Glomerular visceral epithelial cell (primary cell): ENCODE measurements around the gene IL12RB2.
"Not testable (repeated sequence)": the region's sequence is repeated elsewhere in the genome, so short reads cannot be mapped to it uniquely, and the experiment has no call there.

Experiments used
- DNase-seq: peaks from one replicate; pipeline ENCODE4 v3.0.0-alpha.2; 2016; ENCODE audit errors: extremely low spot score

The IL12RB2 gene

DNA sequence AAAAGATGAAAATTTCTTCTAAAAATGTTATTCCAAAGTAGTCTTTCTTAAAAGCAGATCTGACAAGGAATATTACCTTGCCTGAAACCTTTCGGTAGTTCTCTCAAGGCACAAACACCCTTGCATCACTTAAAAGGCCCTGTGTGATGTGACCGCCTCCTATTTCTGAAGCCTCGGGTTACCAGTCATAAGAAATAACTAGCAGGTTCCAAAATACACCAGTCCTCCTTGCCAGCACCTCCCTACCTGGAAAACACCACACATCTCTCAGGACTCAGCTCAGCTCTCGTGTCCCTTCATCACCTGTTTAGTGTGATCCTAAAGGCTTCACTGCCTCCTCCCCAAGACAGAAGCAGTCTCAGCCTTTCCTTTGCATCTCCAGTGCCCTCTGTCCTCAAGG is 86.9 kb downstream of the IL12RB2 start:
- no peak for DNase-seq

DNA sequence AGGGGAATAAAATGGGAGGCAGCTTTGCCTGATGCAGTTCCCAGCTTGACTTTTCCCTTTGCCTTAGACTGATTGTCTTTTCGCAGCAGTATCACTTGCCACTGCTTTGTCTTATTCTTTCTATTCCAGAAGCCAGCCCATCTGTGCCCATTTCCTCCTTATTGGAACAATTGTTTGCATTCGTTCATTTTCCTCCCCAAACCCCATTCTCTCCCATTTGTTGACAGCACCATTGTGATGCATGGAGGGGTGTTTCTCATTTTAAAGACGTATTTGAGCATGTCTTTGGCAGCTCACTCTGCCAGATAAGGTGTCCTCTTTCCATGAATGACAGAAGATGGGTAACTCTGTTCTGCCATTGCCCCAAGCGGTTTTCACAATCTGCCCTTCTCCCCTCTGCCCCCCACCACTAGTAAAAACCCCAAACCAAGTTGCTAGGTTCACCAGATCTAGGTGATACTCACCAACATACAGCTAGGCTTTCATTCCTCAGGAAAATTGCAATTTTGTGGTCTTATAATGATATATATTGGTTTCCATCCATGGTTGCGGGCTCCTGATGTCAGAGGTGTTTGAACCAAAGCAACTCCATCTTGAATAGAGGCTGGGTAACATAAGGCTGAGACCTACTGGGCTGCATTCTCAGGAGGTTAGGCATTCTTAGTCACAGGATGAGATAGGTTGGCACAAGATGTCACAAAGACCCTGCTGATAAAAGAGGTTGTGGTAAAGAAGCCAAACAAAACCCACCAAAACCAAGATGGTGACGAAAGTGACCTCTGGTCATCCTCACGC is 91.7 kb downstream of the IL12RB2 start:
- no peak for DNase-seq

GRCh38 chr1:67400029-67400786 is 92.5 kb downstream of the IL12RB2 start:
- DNase-seq = peak; percentile 58

DNA sequence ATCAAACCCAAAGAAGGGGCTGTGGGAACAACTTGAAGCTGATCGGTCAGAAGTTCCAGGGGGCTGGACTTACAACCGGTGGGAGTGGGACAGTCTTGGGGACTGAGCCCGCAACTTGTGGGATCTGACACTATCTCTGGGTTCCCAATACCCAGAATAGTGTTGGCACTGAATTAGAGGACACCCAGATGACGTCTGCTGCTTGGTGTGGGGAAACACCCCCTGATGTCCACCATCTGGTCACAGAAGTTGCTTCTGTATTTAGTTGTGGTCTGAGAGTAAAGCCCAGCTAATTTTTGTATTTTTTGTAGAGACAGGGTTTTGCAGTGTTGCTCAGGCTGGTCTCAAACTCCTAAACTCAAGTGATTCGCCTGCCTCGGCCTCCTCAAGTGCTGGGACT is 93.8 kb downstream of the IL12RB2 start:
- no peak for DNase-seq

DNA sequence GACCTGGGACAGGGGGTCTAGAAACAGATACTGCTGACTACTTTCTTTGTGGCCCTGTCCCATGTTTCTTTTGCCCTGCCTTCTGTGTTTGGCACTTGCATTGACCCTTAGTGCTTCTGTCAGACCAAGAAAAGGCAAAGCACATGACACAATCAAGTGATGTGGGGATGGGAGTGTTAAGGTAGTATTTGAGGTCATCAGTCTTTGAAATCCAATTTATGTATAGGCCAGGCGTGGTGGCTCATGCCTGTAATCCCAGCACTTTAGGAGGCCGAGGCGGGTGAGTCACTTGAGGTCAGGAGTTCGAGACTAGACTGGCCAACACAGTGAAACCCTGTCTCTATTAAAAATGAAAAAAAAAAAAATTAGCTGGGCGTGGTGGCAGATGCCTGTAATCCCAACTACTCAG is 96.5 kb downstream of the IL12RB2 start:
- DNase-seq = peak; percentile 38

GRCh38 chr1:67405473-67406245 is 98.0 kb downstream of the IL12RB2 start:
- no peak for DNase-seq

GRCh38 chr1:67407498-67407897 is 99.8 kb downstream of the IL12RB2 start:
- no peak for DNase-seq

DNA sequence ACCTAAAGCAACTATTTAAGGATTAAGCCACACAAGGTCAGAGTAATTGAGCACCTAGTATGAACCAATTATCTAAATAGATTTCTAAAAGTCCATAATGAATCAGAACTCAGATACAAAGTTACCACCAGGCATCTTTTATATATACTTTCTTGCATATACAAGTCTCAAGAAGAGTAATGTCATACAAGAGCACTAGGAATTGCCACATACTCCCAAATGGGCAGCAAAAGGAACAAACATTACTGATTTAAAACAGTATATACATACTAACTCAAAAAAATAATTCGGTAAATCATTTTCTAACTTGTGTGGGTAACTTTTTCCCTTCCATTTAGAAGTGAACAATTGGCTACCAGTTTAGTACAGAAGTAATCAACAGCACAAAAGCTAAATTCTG is 100.5 kb downstream of the IL12RB2 start:
- no peak for DNase-seq

GRCh38 chr1:67413101-67413500 is 105.4 kb downstream of the IL12RB2 start:
- not testable (repeated sequence) for DNase-seq

DNA sequence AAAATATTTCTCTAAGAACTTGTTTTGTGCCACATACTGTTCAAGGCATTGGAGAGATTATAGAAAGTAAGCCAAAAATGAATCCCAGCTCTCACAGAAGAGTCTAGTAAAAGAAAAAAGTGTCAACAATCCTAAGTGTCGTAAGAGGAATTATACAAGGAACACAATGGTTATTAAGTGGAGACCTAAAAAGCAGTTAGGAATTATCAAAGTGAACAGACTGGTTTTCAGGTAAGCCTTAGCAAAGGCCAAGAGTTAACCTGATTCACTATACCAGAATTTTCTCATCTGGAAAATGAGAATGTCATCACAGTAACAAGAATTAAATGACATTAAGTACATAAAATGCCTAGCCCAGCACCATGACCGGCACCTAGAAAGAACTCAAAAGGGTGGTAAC is 106.9 kb downstream of the IL12RB2 start:
- DNase-seq = no peak

- no peak for DNase-seq
Measured at GRCh38 chr1:67415041-67415440, 107.4 kb downstream of the IL12RB2 start.

- DNase-seq = not testable (repeated sequence)
Measured at GRCh38 chr1:67417733-67418132, 110.1 kb downstream of the IL12RB2 start.

DNA sequence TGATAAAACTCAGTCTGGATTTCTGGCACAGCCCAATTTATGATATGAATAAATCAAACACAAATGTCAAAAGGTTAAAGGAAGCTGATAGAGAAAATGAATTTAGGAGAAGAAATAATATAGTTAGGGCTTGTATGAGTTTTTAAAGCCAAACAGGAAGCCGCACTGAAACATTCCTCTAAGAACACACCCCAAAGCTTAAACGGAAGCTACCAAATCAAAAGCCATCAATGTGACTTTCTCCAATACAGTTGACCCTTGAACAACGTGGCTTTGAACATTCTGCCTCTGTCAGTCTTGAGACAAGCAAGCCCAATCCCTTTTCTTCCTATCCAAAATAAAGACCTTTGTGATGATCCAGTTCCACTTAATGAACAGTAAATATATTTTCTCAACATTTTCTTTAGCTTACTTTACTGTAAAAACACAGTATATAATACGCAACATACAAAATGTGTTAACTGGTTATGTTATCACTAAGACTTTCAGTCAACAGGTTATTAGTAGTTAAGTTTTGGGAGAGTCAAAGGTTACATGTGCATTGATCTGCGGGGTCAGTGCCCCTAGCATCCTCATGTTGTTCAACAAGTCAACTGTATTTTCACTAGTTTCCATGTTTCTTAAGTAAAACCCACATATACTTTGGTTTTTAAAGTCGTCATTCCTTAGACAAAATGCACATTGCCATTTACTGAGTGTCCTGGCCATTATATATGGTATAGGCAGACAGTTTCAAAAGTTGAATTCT is 111.3 kb downstream of the IL12RB2 start:
- DNase-seq = no peak

- no peak for DNase-seq
Measured at GRCh38 chr1:67420835-67421492, 113.3 kb downstream of the IL12RB2 start.

- DNase-seq = no peak
Measured at GRCh38 chr1:67427465-67427864, 119.8 kb downstream of the IL12RB2 start.

- DNase-seq = no peak
Measured at GRCh38 chr1:67427947-67428346, 120.3 kb downstream of the IL12RB2 start.

DNA sequence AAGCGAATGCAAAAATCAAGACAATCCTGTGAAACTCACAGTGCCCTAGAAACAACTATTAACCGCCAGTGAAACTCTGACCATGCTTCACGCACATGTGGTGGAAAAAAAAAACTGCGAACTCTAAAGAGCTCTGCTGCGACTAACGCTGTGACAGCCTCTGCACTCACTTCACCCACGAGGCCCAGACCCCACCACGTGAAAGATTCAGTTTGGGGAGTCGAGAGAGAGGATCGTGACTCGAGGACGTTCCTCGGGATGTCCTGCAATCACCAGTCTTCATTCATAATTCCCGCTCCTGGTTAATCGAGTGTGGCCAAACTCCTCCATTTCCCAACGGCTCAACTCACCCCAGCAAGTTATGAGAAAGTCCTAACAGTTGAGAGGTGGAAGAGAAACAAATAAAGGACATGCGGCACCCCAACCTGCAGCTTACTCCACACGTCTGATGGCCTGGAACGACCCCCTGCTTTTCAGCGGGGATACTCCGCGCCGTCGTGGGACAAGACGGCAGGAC is 121.4 kb downstream of the IL12RB2 start:
- DNase-seq = peak; percentile 15

DNA sequence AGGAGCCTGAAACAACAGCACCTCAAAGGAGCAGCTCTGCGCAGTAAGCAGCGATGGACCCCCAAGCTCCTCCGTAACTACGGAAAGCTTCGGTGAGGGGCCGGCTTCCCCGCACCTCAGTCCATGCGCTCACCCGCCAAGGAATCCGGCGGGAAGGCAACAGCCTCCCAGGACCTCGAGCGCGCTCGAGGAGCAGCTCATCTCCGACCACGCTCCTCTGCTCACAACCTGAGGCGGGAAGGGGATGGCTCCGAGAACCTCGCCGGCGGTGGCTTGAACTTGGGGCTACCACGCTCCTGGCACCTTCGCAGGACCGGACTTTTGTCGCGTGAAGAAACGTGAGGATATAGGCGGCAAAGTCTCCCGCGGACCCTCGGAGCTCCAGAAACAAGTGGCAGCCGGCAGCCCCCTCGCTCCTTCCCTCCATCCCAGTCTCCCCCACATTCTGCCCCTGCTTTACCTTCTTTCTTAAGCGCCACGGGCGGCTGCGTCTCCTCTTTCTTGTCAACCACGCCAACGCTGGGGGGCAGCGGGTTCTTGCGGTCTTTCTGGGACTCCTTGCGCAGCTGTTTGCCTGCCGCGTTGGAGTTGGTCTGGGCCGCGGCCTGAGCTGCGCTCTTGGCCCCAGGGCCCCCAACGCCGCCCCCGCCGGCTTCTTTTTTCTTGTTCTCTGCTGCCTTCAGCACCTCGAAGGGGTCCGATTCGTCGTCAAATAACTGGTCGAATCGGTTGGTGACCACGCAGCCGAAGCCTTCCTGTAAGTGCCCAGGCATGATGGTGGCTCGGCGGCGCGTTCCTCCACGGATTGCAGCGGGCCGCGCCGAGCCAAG is 122.1 kb downstream of the IL12RB2 start:
- peak; percentile 27 for DNase-seq

DNA sequence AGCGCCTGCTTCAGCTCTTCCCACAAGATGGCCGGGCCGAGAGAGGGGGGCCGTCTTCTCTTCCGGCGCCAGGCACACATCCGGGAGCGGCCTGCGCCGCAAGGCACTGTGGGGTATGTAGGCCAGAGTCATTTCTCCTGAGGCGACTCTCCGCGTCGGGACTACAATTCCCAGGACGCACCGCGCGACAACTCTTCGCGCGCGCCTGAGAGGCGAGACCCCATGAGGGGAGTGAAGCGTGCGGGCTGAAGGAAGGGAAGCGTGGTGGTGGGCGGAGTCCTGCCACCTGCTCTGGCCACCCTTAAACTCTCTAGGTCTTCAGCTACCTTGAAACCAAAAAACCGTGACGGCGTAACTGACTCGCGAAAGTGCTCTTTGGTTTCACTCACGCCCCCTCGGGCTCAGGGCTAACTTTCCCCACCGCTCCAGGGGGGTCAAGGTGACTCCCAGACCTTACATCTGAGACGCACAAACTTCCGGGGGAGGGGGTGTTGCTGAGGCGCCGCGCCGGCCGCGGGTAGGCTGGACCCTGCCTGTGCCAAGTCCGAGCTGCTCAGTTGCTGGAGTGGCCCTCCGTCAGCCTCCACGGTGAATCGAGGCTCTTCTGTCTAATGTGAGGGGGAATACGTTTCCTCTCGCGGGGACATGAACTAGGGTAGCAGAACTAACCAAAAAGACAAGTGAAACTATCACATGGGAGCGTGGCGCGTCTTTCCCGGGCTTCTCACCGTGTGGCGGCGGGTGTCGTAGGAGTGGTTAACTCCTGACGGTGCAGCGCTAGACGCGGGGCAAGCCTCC is 122.9 kb downstream of the IL12RB2 start, which contains the start of gene SERBP1:
Gene SERBP1 (minus strand): TSS at position 45 of the 798 bp plus-strand sequence. CDS start 102 bp downstream, outside the sequence.
- DNase-seq = peak; percentile 98
